Activated T-helper 2 cell treated with anti-CD3 and anti-CD28 coated beads, Interferon-gamma antibody, Interleukin-2, Interleukin-4, amounts not matched to agents 10 μg/mL and 5 μg/mL and 100 μg/mL, durations not matched to agents 14 hours and 24 hours and 36 hours (primary cell): ENCODE measurements around the gene FBXO41. TPM values are rescaled to one million over a fixed set of nuclear protein-coding genes. Genes with fewer than 3 reads are reported as not detected.
"Not testable (repeated sequence)": the region's sequence is repeated elsewhere in the genome, so short reads cannot be mapped to it uniquely, and the experiment has no call there.

ENCODE experiments used
- DNase-seq: peaks from one replicate; pipeline ENCODE4 v3.0.0; 2021; ENCODE audit warnings: low spot score
- H3K27ac Mint-ChIP-seq: one replicate; pipeline ENCODE4 v1.8.0; 2021; ENCODE audit warnings: mixed read lengths
- H3K27me3 Mint-ChIP-seq: one replicate; pipeline ENCODE4 v1.8.0; 2021; ENCODE audit warnings: low read depth, mixed read lengths
- H3K36me3 Mint-ChIP-seq: one replicate; pipeline ENCODE4 v1.8.0; 2021; ENCODE audit warnings: low read depth, mixed read lengths
- H3K4me1 Mint-ChIP-seq: one replicate; pipeline ENCODE4 v1.8.0; 2021; ENCODE audit warnings: low read depth, mixed read lengths
- H3K4me3 Mint-ChIP-seq: one replicate; pipeline ENCODE4 v1.8.0; 2021; ENCODE audit warnings: low read depth, mild to moderate bottlenecking, moderate library complexity, mixed read lengths
- H3K9me3 Mint-ChIP-seq: one replicate; pipeline ENCODE4 v1.8.0; 2021; ENCODE audit warnings: mixed read lengths
- intact Hi-C: fragments of 100-400 bp; cut with micrococcal nuclease; formaldehyde crosslinking; loops from one replicate; pipeline ENCODE4 v1.15.1; 2023
- total RNA-seq: library from RNA; stranded (reverse); gene quantifications from 2 replicates; pipeline ENCODE4 v1.2.3, GENCODE V29; 2022

Gene FBXO41
- total RNA-seq, 1 donor from 2014 or later = 25.7 TPM

DNA sequence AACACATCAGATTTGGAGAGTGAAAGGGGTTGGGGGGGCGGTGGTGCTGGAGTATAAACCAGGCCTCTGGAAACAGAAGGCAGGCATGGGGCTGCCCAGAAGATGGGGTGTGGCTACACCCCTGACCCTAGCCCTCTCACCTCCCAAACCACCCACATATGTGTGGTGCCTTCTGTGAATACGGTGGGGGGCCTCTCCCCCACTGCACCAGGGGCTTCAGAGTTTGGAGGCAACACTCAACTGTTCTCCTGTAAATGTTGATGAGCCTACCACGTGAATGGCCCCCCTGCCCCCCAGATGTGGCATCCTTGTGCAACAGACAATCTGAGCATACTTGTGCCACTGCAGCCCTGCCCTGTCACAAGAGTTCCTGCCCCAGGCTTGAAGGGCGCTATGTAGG lies 19.5 kb downstream of the FBXO41 start:
- intact Hi-C loops = no loop called here
- no peak for DNase-seq
- H3K27ac Mint-ChIP-seq = no peak overlapping the region
- H3K4me1 Mint-ChIP-seq = peaks cover 8% of the 10 kb centered on the region
- peaks cover 21% of the 10 kb centered on the region for H3K36me3 Mint-ChIP-seq
- H3K27me3 Mint-ChIP-seq = no peaks in the 10 kb centered on the region
- no peak overlapping the region for H3K4me3 Mint-ChIP-seq
- H3K9me3 Mint-ChIP-seq = no peaks in the 10 kb centered on the region

DNA sequence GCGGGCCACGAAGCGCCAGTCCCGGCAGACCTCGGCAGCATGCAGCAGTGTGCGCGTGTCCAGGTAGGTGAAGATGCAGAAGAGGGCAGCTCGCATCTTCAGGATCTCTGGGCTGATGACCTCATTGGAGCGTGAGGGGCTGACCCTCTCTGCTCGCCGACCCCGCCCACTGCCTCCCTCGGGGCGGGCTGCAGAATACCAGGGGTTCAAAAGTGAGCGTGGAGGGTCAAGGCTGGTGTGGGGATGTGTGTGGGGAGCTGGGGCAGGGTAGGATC lies 20.0 kb downstream of the FBXO41 start:
- Mint-ChIP-seq H3K4me1 (peaks cover 6% of the 10 kb centered on the region), H3K36me3 (peaks cover 26% of the 10 kb centered on the region), H3K27ac (no peak overlapping the region), H3K4me3 (no peak overlapping the region), H3K27me3 (no peaks in the 10 kb centered on the region), H3K9me3 (no peaks in the 10 kb centered on the region)
- no peak for DNase-seq
- intact Hi-C loops = no loop called here

DNA sequence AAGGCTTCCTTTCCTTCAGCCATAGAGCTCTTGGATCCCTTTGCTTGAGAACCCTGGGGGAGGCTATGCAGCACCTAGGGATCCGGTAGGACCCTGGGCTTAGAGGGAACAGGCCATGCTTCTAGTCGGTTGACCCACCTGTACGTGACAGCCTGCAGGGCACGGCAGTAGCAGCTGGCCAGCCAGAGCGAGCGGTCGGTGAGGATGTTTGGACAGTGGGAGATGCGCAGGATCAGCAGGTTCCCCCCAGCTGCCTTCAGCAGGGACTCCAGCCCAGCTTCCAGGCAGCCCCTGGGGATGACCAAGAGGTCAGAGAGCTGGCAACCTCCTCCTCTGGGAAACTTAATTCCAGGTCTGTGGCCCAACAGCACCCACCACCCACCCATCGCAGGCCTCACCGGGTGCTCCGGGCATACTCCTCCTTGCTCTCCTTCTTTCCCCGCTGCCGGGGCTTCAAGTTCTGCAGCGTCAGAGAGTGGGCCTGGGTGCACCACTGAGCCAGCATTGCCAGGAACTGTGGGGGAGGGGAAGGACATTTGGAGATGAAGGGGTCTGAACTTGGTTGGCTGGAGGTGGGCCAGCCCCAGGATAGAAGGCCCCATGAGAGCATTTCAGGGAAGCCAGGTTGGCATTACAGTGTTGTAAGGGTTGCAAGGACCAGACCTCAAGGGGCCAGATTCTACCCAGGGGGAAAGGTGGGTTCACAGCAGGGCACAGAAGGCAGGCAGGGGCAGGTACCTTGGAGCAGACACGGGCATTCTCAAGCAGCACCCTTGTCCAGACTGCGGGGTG lies 20.5 kb downstream of the FBXO41 start:
- Mint-ChIP-seq H3K27ac (no peak overlapping the region), H3K4me3 (no peak overlapping the region), H3K27me3 (no peaks in the 10 kb centered on the region), H3K36me3 (peaks cover 27% of the 10 kb centered on the region), H3K9me3 (no peaks in the 10 kb centered on the region), H3K4me1 (peaks cover 6% of the 10 kb centered on the region)
- intact Hi-C loops = no loop called here
- DNase-seq = no peak

DNA sequence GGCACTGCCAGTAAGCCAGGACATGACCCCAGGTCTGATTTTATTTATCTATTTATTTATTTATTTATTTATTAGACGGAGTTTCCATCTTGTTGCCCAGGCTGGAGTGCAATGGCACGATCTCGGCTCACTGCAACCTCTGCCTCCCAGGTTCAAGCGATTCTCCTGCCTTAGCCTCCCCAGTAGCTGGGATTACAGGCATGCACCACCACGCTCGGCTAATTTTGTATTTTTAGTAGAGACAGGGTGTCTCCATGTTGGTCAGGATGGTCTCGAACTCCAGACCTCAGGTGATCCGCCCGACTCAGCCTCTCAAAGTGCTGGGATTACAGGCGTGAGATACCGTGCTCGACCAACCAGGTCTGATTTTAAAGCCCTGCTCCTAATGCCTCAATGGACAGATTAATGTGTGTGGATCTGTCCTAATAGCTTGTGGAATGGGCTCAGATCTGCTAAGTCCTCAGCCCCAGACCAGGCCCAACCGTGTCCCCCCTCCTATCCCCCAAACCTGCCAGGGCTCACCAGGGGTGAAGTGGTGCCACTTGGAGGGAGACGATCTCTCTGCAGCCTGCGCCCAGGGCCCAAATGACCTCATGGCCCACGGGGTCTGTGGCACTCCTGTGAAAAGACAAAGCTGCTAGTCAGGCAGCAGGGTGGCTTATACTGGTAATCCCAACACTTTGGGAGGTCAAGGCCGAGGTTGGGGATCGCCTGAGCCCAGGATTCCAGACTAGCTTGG lies 21.4 kb downstream of the FBXO41 start:
- H3K27ac Mint-ChIP-seq, H3K4me3 Mint-ChIP-seq, H3K4me1 Mint-ChIP-seq, intact Hi-C loops, DNase-seq, H3K27me3 Mint-ChIP-seq, H3K9me3 Mint-ChIP-seq: not testable (repeated sequence)
- peaks cover 23% of the 10 kb centered on the region for H3K36me3 Mint-ChIP-seq

GRCh38 chr2:73262108-73262651 lies 22.1 kb downstream of the FBXO41 start:
- H3K27ac Mint-ChIP-seq = no peak overlapping the region
- no peak for DNase-seq

DNA sequence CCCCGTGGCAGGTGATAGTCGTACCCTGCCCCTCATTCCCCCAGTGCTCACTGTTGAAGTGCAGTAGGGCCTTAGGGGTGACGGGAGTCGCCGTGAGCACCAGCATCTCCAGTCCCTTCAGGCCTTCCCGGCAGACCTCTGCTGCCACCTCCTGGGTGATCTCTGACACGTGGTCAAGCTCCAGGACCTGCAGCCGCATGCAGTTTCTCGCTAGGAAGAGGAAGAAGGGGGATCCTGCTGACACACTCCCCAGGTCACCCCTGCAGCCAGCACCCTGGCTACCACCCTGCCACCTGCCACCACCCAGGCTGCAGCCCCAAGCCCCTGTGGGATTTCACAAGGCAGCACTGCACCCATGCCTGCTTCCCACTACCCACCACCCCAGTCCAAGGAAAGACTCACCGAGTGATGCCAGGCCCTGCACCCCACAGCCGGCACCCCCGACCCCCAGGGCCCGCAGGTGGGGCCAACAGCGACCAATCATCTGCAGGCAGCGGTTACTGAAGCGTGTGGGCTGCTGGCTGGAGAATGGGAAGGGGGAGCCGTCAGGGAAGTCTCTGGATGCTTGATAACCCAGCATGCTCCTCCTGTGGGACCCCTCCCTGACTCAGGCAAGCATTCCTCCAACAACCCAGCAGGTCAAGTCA lies 23.8 kb downstream of the FBXO41 start:
- intact Hi-C loops = no loop called here
- Mint-ChIP-seq H3K27ac (no peak overlapping the region), H3K4me1 (no peaks in the 10 kb centered on the region), H3K27me3 (no peaks in the 10 kb centered on the region), H3K4me3 (no peak overlapping the region), H3K36me3 (peaks cover 21% of the 10 kb centered on the region), H3K9me3 (no peaks in the 10 kb centered on the region)
- no peak for DNase-seq

More at GRCh38 chr2:73262108-73262651, 22.1 kb downstream of the FBXO41 start:
- no peak overlapping the region for H3K4me3 Mint-ChIP-seq
- no peaks in the 10 kb centered on the region for H3K4me1 Mint-ChIP-seq
- H3K36me3 Mint-ChIP-seq = peaks cover 21% of the 10 kb centered on the region
- H3K27me3 Mint-ChIP-seq = no peaks in the 10 kb centered on the region
- intact Hi-C loops = no loop called here
- H3K9me3 Mint-ChIP-seq = no peaks in the 10 kb centered on the region

GRCh38 chr2:73259704-73260337 lies 24.5 kb downstream of the FBXO41 start:
- intact Hi-C loops = no loop called here
- H3K27me3 Mint-ChIP-seq = no peaks in the 10 kb centered on the region
- DNase-seq = no peak
- no peak overlapping the region for H3K27ac Mint-ChIP-seq
- no peaks in the 10 kb centered on the region for H3K4me1 Mint-ChIP-seq
- H3K36me3 Mint-ChIP-seq = peaks cover 26% of the 10 kb centered on the region
- H3K9me3 Mint-ChIP-seq = no peaks in the 10 kb centered on the region
- H3K4me3 Mint-ChIP-seq = no peak overlapping the region

GRCh38 chr2:73259276-73259675 lies 25.0 kb downstream of the FBXO41 start:
- no peaks in the 10 kb centered on the region for H3K4me1 Mint-ChIP-seq
- H3K36me3 Mint-ChIP-seq = peaks cover 24% of the 10 kb centered on the region
- no peak for DNase-seq
- no peak overlapping the region for H3K27ac Mint-ChIP-seq
- intact Hi-C loops = no loop called here
- H3K9me3 Mint-ChIP-seq = no peaks in the 10 kb centered on the region
- no peaks in the 10 kb centered on the region for H3K27me3 Mint-ChIP-seq
- no peak overlapping the region for H3K4me3 Mint-ChIP-seq

GRCh38 chr2:73258913-73259215 lies 25.4 kb downstream of the FBXO41 start:
- Mint-ChIP-seq H3K27ac (no peak overlapping the region), H3K9me3 (no peaks in the 10 kb centered on the region), H3K36me3 (peaks cover 22% of the 10 kb centered on the region), H3K4me1 (no peaks in the 10 kb centered on the region), H3K27me3 (no peaks in the 10 kb centered on the region), H3K4me3 (no peak overlapping the region)
- no peak for DNase-seq
- intact Hi-C loops = no loop called here

DNA sequence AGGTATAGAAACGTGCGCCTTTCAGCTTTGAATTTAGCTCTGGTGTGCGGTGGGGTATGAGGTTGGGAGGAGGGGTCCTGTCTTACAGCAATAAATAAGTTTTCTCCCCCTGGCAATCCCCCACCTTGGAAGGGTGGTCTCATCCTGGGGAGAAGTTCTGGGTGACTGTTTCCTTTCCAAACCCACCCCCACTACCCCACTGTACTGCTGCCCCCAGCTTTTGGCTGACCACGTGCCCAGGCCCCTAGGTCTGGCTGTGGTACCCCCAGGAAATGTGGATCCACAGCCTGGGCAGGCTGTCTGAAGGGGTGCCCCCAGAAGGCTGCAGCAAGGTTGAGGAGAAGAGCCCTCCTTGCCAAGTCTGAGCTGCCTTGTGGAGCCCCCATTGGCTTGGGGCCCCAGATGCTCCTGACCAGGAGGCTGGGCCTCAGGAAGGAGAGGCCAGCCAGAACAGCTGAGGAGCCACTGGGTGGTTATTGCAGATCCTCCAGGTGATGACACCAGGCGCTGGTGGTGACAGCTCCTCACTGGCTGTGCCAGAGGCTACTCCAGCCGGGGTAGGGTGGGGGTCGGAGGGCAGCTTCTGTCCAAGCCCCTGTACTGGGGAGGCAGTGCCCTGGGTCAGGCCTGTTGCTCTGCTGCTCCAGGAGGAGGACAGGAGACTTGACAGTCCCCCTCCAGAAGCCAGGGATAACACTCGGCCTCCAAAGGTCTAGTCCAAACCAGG lies 25.9 kb downstream of the FBXO41 start:
- H3K27ac Mint-ChIP-seq = no peak overlapping the region
- peaks cover 24% of the 10 kb centered on the region for H3K36me3 Mint-ChIP-seq
- no peaks in the 10 kb centered on the region for H3K9me3 Mint-ChIP-seq
- intact Hi-C loops = no loop called here
- no peaks in the 10 kb centered on the region for H3K27me3 Mint-ChIP-seq
- H3K4me3 Mint-ChIP-seq = no peak overlapping the region
- no peak for DNase-seq
- no peaks in the 10 kb centered on the region for H3K4me1 Mint-ChIP-seq

GRCh38 chr2:73257425-73258125 lies 26.7 kb downstream of the FBXO41 start:
- no peaks in the 10 kb centered on the region for H3K9me3 Mint-ChIP-seq
- intact Hi-C loops = no loop called here
- H3K36me3 Mint-ChIP-seq = peaks cover 31% of the 10 kb centered on the region
- H3K4me3 Mint-ChIP-seq = no peak overlapping the region
- DNase-seq = no peak
- no peaks in the 10 kb centered on the region for H3K4me1 Mint-ChIP-seq
- H3K27me3 Mint-ChIP-seq = no peaks in the 10 kb centered on the region
- no peak overlapping the region for H3K27ac Mint-ChIP-seq

GRCh38 chr2:73257021-73257420 lies 27.3 kb downstream of the FBXO41 start:
- no peaks in the 10 kb centered on the region for H3K27me3 Mint-ChIP-seq

More at GRCh38 chr2:73257021-73257420, 27.3 kb downstream of the FBXO41 start:
- no peak for DNase-seq
- Mint-ChIP-seq H3K4me3 (no peak overlapping the region), H3K9me3 (no peaks in the 10 kb centered on the region), H3K36me3 (peaks cover 36% of the 10 kb centered on the region), H3K27ac (no peak overlapping the region), H3K4me1 (no peaks in the 10 kb centered on the region)
- intact Hi-C loops = no loop called here
